Stimulated activated CD4-positive, alpha-beta T cell treated with anti-CD3 and anti-CD28 coated beads, Interleukin-2, amount 100 ng/mL, for 48 hours (primary cell): ENCODE results near the gene GPR141.

Experiments
- DNase-seq, 2 donors: peaks; one replicate each; pipeline ENCODE4 v3.0.0-alpha.2; 2020

The GPR141 gene

GRCh38 chr7:37732888-37733287, 49.3 kb downstream of the GPR141 start:
- no peak for DNase-seq

- no peak for DNase-seq
Measured at GRCh38 chr7:37735196-37735595, 51.6 kb downstream of the GPR141 start.

- DNase-seq: no peak
Measured at GRCh38 chr7:37738321-37738720, 54.8 kb downstream of the GPR141 start.

GRCh38 chr7:37740398-37740797, 56.8 kb downstream of the GPR141 start:
- no peak for DNase-seq

GRCh38 chr7:37741776-37742175, 58.2 kb downstream of the GPR141 start:
- DNase-seq: no peak

- no peak for DNase-seq
Measured at GRCh38 chr7:37751096-37751495, 67.5 kb downstream of the GPR141 start.

- DNase-seq: no peak
Measured at GRCh38 chr7:37753398-37754050, 70.0 kb downstream of the GPR141 start.

- DNase-seq: no peak
Measured at GRCh38 chr7:37756797-37757551, 73.4 kb downstream of the GPR141 start.

- DNase-seq: no peak
Measured at GRCh38 chr7:37757563-37757962, 74.0 kb downstream of the GPR141 start.

GRCh38 chr7:37758501-37759045, 75.0 kb downstream of the GPR141 start:
- no peak for DNase-seq

- DNase-seq: no peak
Measured at GRCh38 chr7:37759526-37759925, 76.0 kb downstream of the GPR141 start.

- DNase-seq: no peak
Measured at GRCh38 chr7:37765421-37765829, 81.9 kb downstream of the GPR141 start.

- no peak for DNase-seq
Measured at GRCh38 chr7:37765872-37766525, 82.4 kb downstream of the GPR141 start.

GRCh38 chr7:37768611-37769010, 85.0 kb downstream of the GPR141 start:
- no peak for DNase-seq

GRCh38 chr7:37769291-37769690, 85.7 kb downstream of the GPR141 start:
- no peak for DNase-seq

- DNase-seq: no peak
Measured at GRCh38 chr7:37769726-37770125, 86.2 kb downstream of the GPR141 start.

GRCh38 chr7:37770838-37771237, 87.3 kb downstream of the GPR141 start:
- no peak for DNase-seq

- DNase-seq: no peak
Measured at GRCh38 chr7:37771342-37771741, 87.8 kb downstream of the GPR141 start.

- DNase-seq: no peak
Measured at GRCh38 chr7:37771801-37772200, 88.2 kb downstream of the GPR141 start.

GRCh38 chr7:37775921-37776320, 92.4 kb downstream of the GPR141 start:
- no peak for DNase-seq

- DNase-seq: no peak
Measured at GRCh38 chr7:37781156-37781555, 97.6 kb downstream of the GPR141 start.

- no peak for DNase-seq
Measured at GRCh38 chr7:37782166-37782565, 98.6 kb downstream of the GPR141 start.

- no peak for DNase-seq
Measured at GRCh38 chr7:37784015-37784414, 100.4 kb downstream of the GPR141 start.
